A549 (cell line): ENCODE data around the gene NDFIP1. TPM values are rescaled to one million over a fixed set of nuclear protein-coding genes. Genes with fewer than 3 reads are reported as not detected.
"Not testable (repeated sequence)": the region's sequence is repeated elsewhere in the genome, so short reads cannot be mapped to it uniquely, and the experiment has no call there.

Source experiments
- ATAC-seq, 2 experiments: fragments of 200-7000 bp in 1 of 2; fragments of >200 bp in 1 of 2; cut with Nextera tagmentation in 1 of 2; cut with Tn5 transposase in 1 of 2; 3 replicates each; pipeline versions ENCODE4 v1.8.0 to v1.9.1; 2018 to 2020; ENCODE audit warnings: mild to moderate bottlenecking in 1 of 2, moderate library complexity in 1 of 2
- CTCF ChIA-PET: fragments of 300-600 bp; sonication (Branson Sonifier 250); formaldehyde crosslinking; extraction: SDS; loops from one replicate; lab custom pipeline; 2021; ENCODE audit warnings: antibody characterized with exemption, inconsistent platforms; lab: Yijun Ruan, JAX
- POLR2A ChIA-PET: fragments of 350-600 bp; formaldehyde crosslinking; extraction: SDS; loops from one replicate; lab custom pipeline; 2021; ENCODE audit warnings: antibody characterized with exemption, inconsistent platforms; lab: Yijun Ruan, JAX
- DNase-seq, 2 experiments: peaks; one replicate each; pipeline versions ENCODE4 v3.0.0 to v3.0.0-alpha.2; 2011 to 2016; ENCODE audit warnings: low read depth in 1 of 2, low spot score in 1 of 2
- FAIRE-seq: peaks from 2 replicates; lab custom pipeline; 2011; peaks lifted over from hg19 to GRCh38; lab: Jason Lieb, UNC
- H3K27ac ChIP-seq, 2 experiments: fragments of >200 bp; sonication (Bioruptor Twin); formaldehyde crosslinking; 3 replicates each; pipeline ENCODE4 v1.5.1; 2016 to 2017
- H3K4me1 ChIP-seq: fragments of >200 bp; sonication (Bioruptor Twin); formaldehyde crosslinking; 3 replicates; pipeline ENCODE4 v1.6.1; 2016
- H3K4me2 ChIP-seq: fragments of >200 bp; sonication (Bioruptor Twin); formaldehyde crosslinking; 3 replicates; pipeline ENCODE4 v1.6.1; 2016
- H3K4me3 ChIP-seq: fragments of >200 bp; sonication (Bioruptor Twin); formaldehyde crosslinking; 3 replicates; pipeline ENCODE4 v1.5.1; 2016
- H3K9me3 ChIP-seq: fragments of >200 bp; sonication (Bioruptor Twin); formaldehyde crosslinking; 3 replicates; pipeline ENCODE4 v1.6.1; 2016
- CBX2 ChIP-seq: fragments of 200-600 bp; sonication (generic); IDR thresholded peaks from 2 replicates; pipeline ENCODE4 v1.6.1; 2016; ENCODE audit warnings: low read depth, mild to moderate bottlenecking, borderline replicate concordance
- CBX8 ChIP-seq: fragments of 200-600 bp; sonication (generic); IDR thresholded peaks from 2 replicates; pipeline ENCODE4 v1.6.1; 2016
- CHD2 ChIP-seq: fragments of 150-350 bp; IDR thresholded peaks from 2 replicates; pipeline ENCODE4 v1.6.1; 2014; ENCODE audit warnings: low read length; ENCODE audit not compliant: partially characterized antibody
- CHD4 ChIP-seq: fragments of 200-600 bp; sonication (generic); IDR thresholded peaks from 2 replicates; pipeline ENCODE4 v1.6.1; 2016; ENCODE audit warnings: antibody characterized with exemption, mild to moderate bottlenecking, borderline replicate concordance
- EHMT2 ChIP-seq: fragments of 200-600 bp; sonication (generic); IDR thresholded peaks from 2 replicates; pipeline ENCODE4 v1.6.1; 2016; ENCODE audit warnings: antibody characterized with exemption, low read depth, mild to moderate bottlenecking, moderate library complexity
- ESRRA ChIP-seq: fragments of 150-350 bp; IDR thresholded peaks from 2 replicates; pipeline ENCODE4 v1.6.1; 2014; ENCODE audit warnings: mild to moderate bottlenecking, low read length, borderline replicate concordance
- HDAC2 ChIP-seq: fragments of 200-600 bp; sonication (generic); IDR thresholded peaks from 2 replicates; pipeline ENCODE4 v1.6.1; 2016
- HEYL ChIP-seq: fragments of 250-450 bp; sonication (Bioruptor Pico); IDR thresholded peaks from 2 replicates; pipeline ENCODE4 v1.8.0; 2021; ENCODE audit warnings: mild to moderate bottlenecking, moderate library complexity
- HOXA7 ChIP-seq: fragments of 250-450 bp; sonication (Bioruptor Pico); IDR thresholded peaks from 2 replicates; pipeline ENCODE4 v1.5.0; 2020; ENCODE audit warnings: mild to moderate bottlenecking, moderate library complexity
- JUN ChIP-seq, 2 experiments: fragments of >200 bp; sonication (Bioruptor Twin); formaldehyde crosslinking; IDR thresholded peaks; 2 replicates in 1 of 2; 3 replicates in 1 of 2; pipeline ENCODE4 v1.6.1; 2016 to 2017
- JUNB ChIP-seq: fragments of >200 bp; sonication (Bioruptor Twin); formaldehyde crosslinking; IDR thresholded peaks from 2 replicates; pipeline ENCODE4 v1.6.1; 2016
- KDM1A ChIP-seq: fragments of 200-600 bp; sonication (generic); IDR thresholded peaks from 2 replicates; pipeline ENCODE4 v1.6.1; 2016; ENCODE audit warnings: low read depth, mild to moderate bottlenecking
- MAFK ChIP-seq: fragments of 450-650 bp; IDR thresholded peaks from 2 replicates; pipeline ENCODE4 v1.6.1; 2014; ENCODE audit not compliant: partially characterized antibody
- MAZ ChIP-seq: fragments of 150-350 bp; IDR thresholded peaks from 2 replicates; pipeline ENCODE4 v1.6.1; 2014; ENCODE audit warnings: antibody characterized with exemption, low read depth, low read length, borderline replicate concordance
- NFE2L2 ChIP-seq: fragments of 150-350 bp; conservative IDR thresholded peaks from 2 replicates; pipeline ENCODE4 v1.6.1; 2014; ENCODE audit warnings: low read length
- PHF8 ChIP-seq: fragments of 200-600 bp; sonication (generic); IDR thresholded peaks from 2 replicates; pipeline ENCODE4 v1.6.1; 2016; ENCODE audit warnings: low read depth, mild to moderate bottlenecking, antibody characterized with exemption, moderate library complexity, borderline replicate concordance
- POLR2AphosphoS2 ChIP-seq: conservative IDR thresholded peaks from 2 replicates; pipeline ENCODE4 v1.6.1; 2012; ENCODE audit warnings: low read length, improper control_type of control experiment, inconsistent platforms
- RAD21 ChIP-seq, 2 experiments: fragments of >200 bp in 1 of 2; sonication (Bioruptor Twin) in 1 of 2; formaldehyde crosslinking in 1 of 2; IDR thresholded peaks in 1 of 2; conservative IDR thresholded peaks in 1 of 2; 2 replicates in 1 of 2; 3 replicates in 1 of 2; pipeline ENCODE4 v1.6.1; 2012 to 2018; ENCODE audit warnings: inconsistent platforms in 1 of 2
- RARB ChIP-seq: fragments of 250-450 bp; sonication (Bioruptor Pico); IDR thresholded peaks from 2 replicates; pipeline ENCODE4 v1.8.0; 2021; ENCODE audit warnings: mild to moderate bottlenecking, moderate library complexity
- RCOR1 ChIP-seq: fragments of 150-350 bp; IDR thresholded peaks from 2 replicates; pipeline ENCODE4 v1.6.1; 2014; ENCODE audit warnings: antibody characterized with exemption, low read length, low read depth
- RNF2 ChIP-seq: fragments of 200-600 bp; sonication (generic); IDR thresholded peaks from 2 replicates; pipeline ENCODE4 v1.6.1; 2016; ENCODE audit warnings: low read depth, mild to moderate bottlenecking, antibody characterized with exemption, moderate library complexity, borderline replicate concordance
- SREBF2 ChIP-seq: fragments of 450-650 bp; IDR thresholded peaks from 2 replicates; pipeline ENCODE4 v1.6.1; 2014; ENCODE audit warnings: mild to moderate bottlenecking, moderate library complexity
- ZFP36 ChIP-seq: fragments of 450-650 bp; IDR thresholded peaks from 2 replicates; pipeline ENCODE4 v1.6.1; 2014; ENCODE audit warnings: borderline replicate concordance; ENCODE audit not compliant: partially characterized antibody
- ZNF302 ChIP-seq: fragments of 250-450 bp; sonication (Bioruptor Pico); IDR thresholded peaks from 2 replicates; pipeline ENCODE4 v1.9.0; 2021; ENCODE audit warnings: inconsistent platforms, mild to moderate bottlenecking, moderate library complexity
- WGBS: methylation state at CpG from one replicate; pipeline ENCODE4 v1.1.6; 2017; ENCODE audit errors: missing lambda C conversion rate; 5-methylcytosine and 5-hydroxymethylcytosine counted together
- polyA plus RNA-seq, 4 experiments: library from polyadenylated mRNA; depleted of rRNA in 3 of 4; stranded (reverse); fragments of >200 nt; fragmentation: RNase III in 1 of 4; extraction: RNeasy Plus Mini Kit Qiagen cat#74134 plus additional on column Dnase treatment in 1 of 4; gene quantifications; 2 replicates in 3 of 4; 3 replicates in 1 of 4; pipeline ENCODE4 v1.2.3, GENCODE V29; 2011 to 2017
- TF ChIP-seq, protein P1 (sequence below): IDR thresholded peaks from 2 replicates; pipeline ENCODE4 v1.6.1; 2012
- TF ChIP-seq, protein P2 (sequence below): fragments of >200 bp; sonication (Bioruptor Twin); formaldehyde crosslinking; IDR thresholded peaks from 3 replicates; pipeline ENCODE4 v1.5.1; 2016
- TF ChIP-seq, protein P3 (sequence below): fragments of >200 bp; sonication (Bioruptor Twin); formaldehyde crosslinking; IDR thresholded peaks from 3 replicates; pipeline ENCODE4 v1.6.1; 2016
- TF ChIP-seq, protein P4 (sequence below): fragments of 250-450 bp; sonication (Bioruptor Pico); IDR thresholded peaks from 2 replicates; pipeline ENCODE4 v1.5.0; 2020; ENCODE audit warnings: low read depth, mild to moderate bottlenecking, moderate library complexity

NDFIP1 gene
- polyA plus RNA-seq, 2 of the 4 experiments (the other 2 are of a cell fraction), result 42.4 to 58.0 TPM

DNA sequence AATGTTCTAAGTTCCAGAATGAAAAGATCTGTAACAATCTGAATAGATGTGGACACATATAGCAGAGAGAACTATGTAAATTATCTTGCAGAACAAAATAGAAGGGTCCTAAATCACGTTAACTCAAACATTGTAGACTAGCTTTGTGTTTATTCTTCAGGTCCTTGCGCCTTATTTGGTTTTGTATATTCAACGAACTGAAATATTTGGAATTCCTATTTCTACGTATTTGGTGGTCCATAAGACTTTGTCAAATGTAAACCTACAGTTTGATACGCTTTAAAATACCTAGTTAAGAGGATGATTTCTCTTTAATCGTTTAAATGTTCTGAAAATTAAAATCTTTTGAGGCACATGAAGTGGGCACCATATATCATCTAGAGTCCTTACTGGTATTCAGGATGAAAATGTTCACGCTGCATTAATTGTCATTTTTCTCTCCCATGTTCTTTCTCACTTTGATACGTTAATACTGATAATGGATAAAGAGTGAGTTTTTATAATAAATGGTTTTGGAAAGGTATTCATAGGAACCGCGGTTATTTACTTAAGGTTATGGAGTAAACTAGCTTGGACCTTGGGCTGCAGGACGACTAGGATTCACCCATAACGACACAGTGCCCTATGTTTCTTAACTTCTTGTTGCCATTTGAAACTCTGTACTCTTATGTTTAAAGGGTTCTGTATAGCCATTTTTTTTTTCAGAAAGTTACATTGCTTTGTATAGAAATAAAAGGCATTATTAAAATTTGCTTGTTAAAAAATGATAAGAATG lies 45.3 kb downstream of the NDFIP1 start (continued):
- TF ChIP-seq HEYL (CRISPR knock-in tag) (no peak), SREBF2 (no peak), MAZ (no peak), KDM1A (no peak), POLR2AphosphoS2 (no peak), PHF8 (no peak), ESRRA (no peak), HOXA7 (CRISPR knock-in tag) (no peak), EHMT2 (no peak), CHD4 (no peak)
- TF ChIP-seq, all 56 proteins: peak for 0

DNA sequence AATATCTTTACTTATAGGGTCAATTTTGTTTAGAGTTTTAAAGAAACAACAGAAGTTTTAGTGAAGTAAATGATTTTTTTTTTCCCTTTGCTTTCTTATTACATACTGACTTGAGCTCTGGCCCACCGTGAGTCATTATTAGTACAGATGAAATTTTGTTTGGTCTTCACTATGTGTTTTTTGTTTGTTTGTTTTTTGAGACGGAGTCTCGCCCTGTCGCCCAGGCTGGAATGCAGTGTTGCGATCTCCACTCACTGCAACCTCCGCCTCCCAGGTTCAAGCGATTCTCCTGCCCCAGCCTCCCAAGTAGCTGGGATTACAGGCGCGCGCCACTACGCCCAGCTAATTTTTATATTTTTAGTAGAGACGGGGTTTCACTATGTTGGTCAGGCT lies 45.9 kb downstream of the NDFIP1 start:
- H3K9me3 ChIP-seq, ATAC-seq, H3K4me2 ChIP-seq, FAIRE-seq, H3K4me1 ChIP-seq, DNase-seq, H3K4me3 ChIP-seq, H3K27ac ChIP-seq, POLR2A ChIA-PET: not testable (repeated sequence)
- WGBS, result 89% methylated on average over 12 of the region's 12 CpGs
- CTCF ChIA-PET, result interaction anchor here (1.3 to 5.3 kb wide), 2 partner anchors 11 to 394 kb away, joined by 3 to 31 read pairs; no protein-coding TSS in a partner anchor

DNA sequence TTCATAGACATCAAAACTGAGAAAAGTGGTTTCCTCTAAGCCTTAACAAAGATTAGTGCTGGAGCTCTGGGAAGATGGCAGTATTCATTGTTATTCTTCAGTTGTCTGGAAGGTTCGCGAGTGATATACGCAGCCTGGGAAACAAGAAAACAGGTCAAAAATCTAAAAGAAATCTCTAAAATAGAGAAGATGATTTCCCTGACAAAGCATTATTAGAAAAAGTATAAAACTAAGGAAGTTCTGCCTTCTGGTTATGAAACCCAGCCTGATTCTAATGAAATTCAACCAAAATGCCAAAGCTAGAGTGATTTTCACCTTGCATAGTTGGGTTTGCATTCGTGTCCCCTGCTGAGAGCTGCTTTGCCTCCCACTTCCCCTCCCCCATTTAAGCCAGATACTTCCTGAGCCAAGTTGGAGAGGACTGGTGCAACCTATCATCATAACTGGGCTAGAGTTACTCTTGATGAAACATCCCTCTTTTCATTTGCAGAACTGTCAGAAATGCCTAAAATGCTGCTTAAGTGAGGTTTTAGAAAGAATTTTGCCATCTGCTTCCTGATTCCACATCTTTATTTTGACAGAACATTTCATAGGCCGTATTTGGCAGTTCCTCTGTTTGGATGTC lies 48.4 kb downstream of the NDFIP1 start:
- no peaks in the 10 kb centered on the region for H3K9me3 ChIP-seq
- H3K4me1 ChIP-seq, result no peaks in the 10 kb centered on the region
- FAIRE-seq, result no peak
- no peak for TF ChIP-seq CBX8
- peak; percentile 51 for TF ChIP-seq MAFK
- ChIA-PET CTCF (interaction anchor here (1.5 to 5.3 kb wide), 3 partner anchors 13 to 498 kb away, joined by 4 to 31 read pairs (median 4); no protein-coding TSS in a partner anchor), POLR2A (no interaction called here)
- no peak overlapping the region for H3K4me2 ChIP-seq
- ATAC-seq, result no peak
- DNase-seq, result no peak
- no peak overlapping the region for H3K27ac ChIP-seq
- H3K4me3 ChIP-seq, result no peak overlapping the region
- 92% methylated on average over 5 of the region's 5 CpGs for WGBS

DNA sequence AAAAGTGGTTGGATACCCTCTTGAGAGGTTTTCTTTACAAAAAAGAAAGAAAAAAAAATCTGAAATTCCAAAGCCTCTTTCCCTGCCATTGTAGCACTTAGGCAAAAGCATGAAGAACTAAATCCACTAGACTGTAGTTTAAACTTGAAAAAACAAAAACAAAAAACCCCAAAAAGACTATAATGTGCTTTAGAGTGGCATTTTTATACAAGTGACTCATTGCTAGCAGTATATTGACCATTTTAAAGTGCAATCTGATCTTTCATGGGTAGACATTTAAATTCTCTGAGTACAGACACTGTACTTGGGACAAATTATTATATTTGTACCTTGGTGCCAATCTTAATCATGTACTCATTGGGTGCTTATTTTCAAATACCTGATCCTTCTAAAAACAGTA lies 50.8 kb downstream of the NDFIP1 start:
- Histone ChIP-seq H3K4me1 (no peaks in the 10 kb centered on the region), H3K4me3 (no peak overlapping the region), H3K4me2 (no peak overlapping the region), H3K9me3 (no peaks in the 10 kb centered on the region), H3K27ac (no peak overlapping the region)
- POLR2A ChIA-PET, result no interaction called here
- ATAC-seq, result no peak
- DNase-seq, result no peak
- CTCF ChIA-PET, result interaction anchor here (1.8 kb wide), 1 partner anchor 16 kb away, joined by 3 read pairs; no protein-coding TSS in a partner anchor
- peak; percentile 59 for FAIRE-seq
- TF ChIP-seq, protein P1, sequence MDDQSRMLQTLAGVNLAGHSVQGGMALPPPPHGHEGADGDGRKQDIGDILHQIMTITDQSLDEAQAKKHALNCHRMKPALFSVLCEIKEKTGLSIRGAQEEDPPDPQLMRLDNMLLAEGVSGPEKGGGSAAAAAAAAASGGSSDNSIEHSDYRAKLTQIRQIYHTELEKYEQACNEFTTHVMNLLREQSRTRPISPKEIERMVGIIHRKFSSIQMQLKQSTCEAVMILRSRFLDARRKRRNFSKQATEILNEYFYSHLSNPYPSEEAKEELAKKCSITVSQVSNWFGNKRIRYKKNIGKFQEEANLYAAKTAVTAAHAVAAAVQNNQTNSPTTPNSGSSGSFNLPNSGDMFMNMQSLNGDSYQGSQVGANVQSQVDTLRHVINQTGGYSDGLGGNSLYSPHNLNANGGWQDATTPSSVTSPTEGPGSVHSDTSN, result no peak
- TF ChIP-seq JUN (IDR thresholded peaks at IDR 0.05) (no peak), ZNF302 (CRISPR knock-in tag) (no peak), JUNB (no peak), NFE2L2 (no peak), RCOR1 (no peak), RAD21 (conservative IDR thresholded peaks at IDR 0.05 in 1 of 2, IDR thresholded peaks at IDR 0.05 in 1 of 2) (no peak), CBX2 (no peak), HDAC2 (no peak), RNF2 (no peak), RARB (CRISPR knock-in tag) (no peak), CHD2 (no peak), ZFP36 (no peak)
- TF ChIP-seq, protein P2, sequence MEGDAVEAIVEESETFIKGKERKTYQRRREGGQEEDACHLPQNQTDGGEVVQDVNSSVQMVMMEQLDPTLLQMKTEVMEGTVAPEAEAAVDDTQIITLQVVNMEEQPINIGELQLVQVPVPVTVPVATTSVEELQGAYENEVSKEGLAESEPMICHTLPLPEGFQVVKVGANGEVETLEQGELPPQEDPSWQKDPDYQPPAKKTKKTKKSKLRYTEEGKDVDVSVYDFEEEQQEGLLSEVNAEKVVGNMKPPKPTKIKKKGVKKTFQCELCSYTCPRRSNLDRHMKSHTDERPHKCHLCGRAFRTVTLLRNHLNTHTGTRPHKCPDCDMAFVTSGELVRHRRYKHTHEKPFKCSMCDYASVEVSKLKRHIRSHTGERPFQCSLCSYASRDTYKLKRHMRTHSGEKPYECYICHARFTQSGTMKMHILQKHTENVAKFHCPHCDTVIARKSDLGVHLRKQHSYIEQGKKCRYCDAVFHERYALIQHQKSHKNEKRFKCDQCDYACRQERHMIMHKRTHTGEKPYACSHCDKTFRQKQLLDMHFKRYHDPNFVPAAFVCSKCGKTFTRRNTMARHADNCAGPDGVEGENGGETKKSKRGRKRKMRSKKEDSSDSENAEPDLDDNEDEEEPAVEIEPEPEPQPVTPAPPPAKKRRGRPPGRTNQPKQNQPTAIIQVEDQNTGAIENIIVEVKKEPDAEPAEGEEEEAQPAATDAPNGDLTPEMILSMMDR, result no peak
- TF ChIP-seq, protein P3, sequence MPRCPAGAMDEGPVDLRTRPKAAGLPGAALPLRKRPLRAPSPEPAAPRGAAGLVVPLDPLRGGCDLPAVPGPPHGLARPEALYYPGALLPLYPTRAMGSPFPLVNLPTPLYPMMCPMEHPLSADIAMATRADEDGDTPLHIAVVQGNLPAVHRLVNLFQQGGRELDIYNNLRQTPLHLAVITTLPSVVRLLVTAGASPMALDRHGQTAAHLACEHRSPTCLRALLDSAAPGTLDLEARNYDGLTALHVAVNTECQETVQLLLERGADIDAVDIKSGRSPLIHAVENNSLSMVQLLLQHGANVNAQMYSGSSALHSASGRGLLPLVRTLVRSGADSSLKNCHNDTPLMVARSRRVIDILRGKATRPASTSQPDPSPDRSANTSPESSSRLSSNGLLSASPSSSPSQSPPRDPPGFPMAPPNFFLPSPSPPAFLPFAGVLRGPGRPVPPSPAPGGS, result no peak
- TF ChIP-seq, protein P4, sequence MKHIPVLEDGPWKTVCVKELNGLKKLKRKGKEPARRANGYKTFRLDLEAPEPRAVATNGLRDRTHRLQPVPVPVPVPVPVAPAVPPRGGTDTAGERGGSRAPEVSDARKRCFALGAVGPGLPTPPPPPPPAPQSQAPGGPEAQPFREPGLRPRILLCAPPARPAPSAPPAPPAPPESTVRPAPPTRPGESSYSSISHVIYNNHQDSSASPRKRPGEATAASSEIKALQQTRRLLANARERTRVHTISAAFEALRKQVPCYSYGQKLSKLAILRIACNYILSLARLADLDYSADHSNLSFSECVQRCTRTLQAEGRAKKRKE (CRISPR knock-in tag), result no peak
